Measurements from ENCODE around the gene HOXA13.

The HOXA13 gene

GRCh38 chr7:27181795-27182275 lies 18.1 kb downstream of the HOXA13 start:
- no peak for DNase-seq (ENCODE audit: low read depth)

GRCh38 chr7:27180431-27181420 lies 19.2 kb downstream of the HOXA13 start:
- DNase-seq (ENCODE audit: low read depth), result no peak

DNA sequence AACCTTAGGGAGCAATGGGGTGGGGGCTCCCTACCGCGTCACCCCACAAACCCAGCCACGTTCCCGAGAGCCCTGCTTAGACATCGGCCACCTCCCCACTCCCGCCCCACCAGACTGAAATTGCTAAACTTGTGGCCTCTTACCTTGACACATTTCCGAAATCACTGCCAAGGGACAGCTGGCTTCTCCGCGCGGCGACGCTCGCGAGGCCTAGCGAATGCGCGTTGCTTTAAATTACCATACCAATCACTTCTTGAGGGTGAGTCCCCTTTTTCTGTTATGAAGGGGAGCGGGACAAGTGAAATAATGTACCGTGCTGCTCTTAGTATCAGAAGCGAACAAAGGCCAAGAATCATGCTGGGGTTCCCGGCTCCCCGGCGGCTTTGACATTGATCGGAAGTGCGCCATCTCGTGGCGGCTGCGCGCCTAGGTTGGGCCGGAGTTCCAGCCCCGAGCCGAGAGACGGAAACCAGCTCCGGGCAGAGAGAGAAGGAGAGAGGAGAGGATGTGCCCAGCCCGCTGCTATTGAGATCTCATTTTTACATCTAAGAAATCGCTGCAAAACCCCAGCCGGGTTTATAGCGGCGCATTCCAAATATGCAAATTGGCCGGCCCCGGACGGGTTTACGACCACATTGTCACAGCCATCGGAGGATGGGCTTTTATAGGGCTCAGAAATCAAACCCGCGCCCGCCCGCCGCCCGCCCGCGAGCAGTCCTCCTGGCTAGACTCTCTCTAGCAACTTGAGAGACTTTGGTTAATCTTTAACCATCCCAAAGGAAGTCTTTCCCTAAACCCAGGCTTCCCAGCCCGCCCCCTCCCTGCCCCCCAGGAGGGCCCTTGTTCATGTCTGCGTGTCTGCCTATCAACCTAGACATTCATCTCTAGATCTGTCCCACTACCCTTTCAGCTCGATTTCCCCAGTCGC lies 20.1 kb downstream of the HOXA13 start:
- no peak for DNase-seq (ENCODE audit: low read depth)

DNA sequence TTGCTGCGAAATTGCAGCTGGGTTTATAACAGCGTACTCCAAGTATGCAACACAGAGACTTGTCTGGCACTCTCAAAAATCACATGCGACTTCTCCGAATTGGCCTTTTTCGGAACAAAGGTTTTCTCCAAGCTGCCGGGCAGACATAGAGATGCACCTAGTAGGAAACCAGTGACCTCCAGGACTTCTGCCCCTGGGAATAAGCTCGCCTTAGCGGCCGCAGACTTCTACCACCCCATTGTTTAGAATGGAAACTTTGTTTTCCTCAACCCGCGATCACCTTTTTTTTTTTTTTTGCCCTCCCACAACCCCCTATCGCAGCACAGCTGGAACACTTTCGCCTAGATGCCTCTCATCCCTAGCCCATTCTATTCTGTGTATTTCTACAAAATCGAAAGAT lies 20.9 kb downstream of the HOXA13 start:
- no peak for DNase-seq (ENCODE audit: low read depth)

GRCh38 chr7:27178366-27178765 lies 21.5 kb downstream of the HOXA13 start:
- DNase-seq (ENCODE audit: low read depth), result no peak

GRCh38 chr7:27177795-27178320 lies 22.0 kb downstream of the HOXA13 start:
- no peak for DNase-seq (ENCODE audit: low read depth)

GRCh38 chr7:27176962-27177794 lies 22.7 kb downstream of the HOXA13 start:
- DNase-seq (ENCODE audit: low read depth), result no peak

GRCh38 chr7:27176524-27176845 lies 23.4 kb downstream of the HOXA13 start:
- DNase-seq (ENCODE audit: low read depth), result no peak

- DNase-seq (ENCODE audit: low read depth), result no peak
These were observed 24.0 kb downstream of the HOXA13 start for GRCh38 chr7:27175626-27176523.

- no peak for DNase-seq (ENCODE audit: low read depth)
These were observed 24.8 kb downstream of the HOXA13 start for GRCh38 chr7:27174874-27175625.

DNA sequence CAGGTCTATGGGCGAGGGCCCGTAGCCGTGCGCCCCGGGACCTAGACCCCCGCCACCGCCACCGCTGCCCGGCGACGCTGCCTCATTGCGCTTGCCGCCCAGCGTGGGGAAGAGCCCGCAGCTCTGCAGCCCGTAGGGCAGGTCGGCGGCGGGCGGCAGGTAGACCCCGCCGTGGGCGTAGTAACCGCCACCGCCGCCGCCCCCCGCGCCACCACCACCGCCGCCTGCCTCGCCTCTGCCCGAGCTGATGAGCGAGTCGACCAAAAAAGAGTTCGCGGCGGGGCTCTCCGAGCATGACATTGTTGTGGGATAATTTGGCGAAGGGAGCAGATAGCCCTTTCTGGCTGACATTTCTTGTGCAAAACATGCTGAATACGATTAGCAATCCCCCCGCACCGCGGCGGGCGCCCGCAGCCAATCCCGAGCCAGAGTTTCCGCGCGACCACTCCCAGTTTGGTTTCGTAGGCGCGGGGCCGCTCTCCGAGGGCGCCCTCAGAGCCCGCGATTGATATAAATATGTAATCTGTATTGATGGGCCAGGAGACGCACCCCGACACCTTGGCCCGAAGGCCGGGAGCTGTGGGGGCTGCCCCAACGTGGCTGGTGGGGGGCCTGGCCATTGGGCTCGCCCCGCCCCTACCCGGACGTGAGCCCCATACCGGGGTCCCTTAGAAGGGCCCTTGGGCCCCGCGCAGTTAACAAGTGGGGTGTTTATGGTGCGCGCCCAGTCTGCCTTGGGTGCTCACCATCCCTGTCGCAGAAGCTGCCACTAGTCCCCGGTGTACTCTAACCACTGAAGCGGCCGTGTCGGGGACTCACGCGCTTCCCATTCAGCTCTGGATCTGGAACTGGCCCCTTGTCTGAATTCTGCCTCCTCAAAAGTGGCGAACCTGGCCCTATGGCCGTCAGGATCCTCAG lies 25.7 kb downstream of the HOXA13 start, which contains the start of gene HOXA10:
TSS of gene HOXA10 (minus strand) at position 365 of the 918 bp plus-strand sequence. CDS start at position 351, 14 bp downstream.
- DNase-seq (ENCODE audit: low read depth), result no peak

- DNase-seq (ENCODE audit: low read depth), result no peak
These were observed 26.4 kb downstream of the HOXA13 start for GRCh38 chr7:27173511-27173955.

- DNase-seq (ENCODE audit: low read depth), result peak; percentile 49
These were observed 26.9 kb downstream of the HOXA13 start for GRCh38 chr7:27172823-27173510.

DNA sequence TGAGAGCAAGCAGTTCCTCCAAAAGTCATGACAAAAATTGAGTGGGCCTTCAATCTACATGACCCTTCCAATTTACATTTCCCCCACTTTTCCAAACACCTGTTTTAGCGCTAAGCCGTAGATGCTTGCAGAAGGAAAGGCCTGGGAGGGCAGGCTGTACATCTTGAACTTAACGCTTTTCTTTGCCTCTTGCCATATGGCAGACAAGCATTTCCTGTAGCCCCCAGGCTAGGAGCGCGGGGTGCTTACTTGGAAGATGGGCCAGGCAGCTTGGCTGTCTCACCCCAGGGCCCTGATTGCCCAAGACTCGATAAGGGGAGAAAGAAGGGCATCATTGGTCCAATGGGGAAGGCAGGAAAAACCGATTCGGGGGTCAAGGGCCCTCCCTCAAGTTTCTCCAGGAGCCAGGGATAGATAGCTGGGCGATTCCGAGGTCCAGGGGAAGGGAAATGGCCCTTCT lies 27.5 kb downstream of the HOXA13 start:
- DNase-seq (ENCODE audit: low read depth), result no peak

DNA sequence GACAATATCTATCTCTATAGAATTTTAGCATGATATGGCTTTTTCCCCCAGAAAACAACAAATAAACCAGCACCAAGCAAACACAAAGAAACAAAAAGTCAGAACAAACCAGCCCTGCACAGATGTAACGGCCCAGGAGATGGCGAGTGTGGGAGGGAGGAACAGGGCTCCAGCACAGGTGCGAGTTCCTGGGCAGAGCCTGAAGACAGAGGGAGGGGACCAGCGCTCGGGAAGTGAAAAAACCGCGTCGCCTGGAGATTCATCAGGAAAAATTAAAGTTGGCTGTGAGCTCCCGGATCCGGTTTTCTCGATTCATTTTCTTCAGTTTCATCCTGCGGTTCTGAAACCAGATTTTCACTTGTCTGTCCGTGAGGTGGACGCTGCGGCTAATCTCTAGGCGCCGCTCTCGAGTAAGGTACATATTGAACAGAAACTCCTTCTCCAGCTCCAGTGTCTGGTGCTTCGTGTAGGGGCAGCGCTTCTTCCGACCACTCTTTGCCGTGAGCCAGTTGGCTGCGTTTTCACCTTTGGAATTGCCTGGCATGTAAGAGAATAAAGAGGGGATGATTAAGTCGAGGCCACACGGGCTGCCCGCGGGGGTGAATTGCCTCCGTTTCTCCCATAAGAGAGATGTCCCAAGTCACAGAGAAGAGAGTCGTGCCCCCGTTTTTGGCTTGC lies 28.1 kb downstream of the HOXA13 start:
- peak; percentile 43 for DNase-seq (ENCODE audit: low read depth)

DNA sequence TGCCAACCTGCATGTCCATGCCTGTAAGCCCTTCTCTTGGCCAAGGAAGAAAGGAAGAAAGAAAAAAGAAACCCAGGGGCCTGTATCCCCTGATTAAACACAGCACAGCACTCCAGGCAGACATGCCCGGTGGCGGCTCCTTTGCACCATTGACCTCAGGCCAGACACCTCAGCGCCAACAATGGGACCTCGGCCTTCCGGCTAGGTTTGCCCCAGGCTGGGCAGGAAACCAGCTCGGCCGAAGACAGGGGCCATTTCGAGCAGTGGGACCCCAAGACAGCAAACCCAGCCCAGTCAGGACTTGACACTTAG lies 28.6 kb downstream of the HOXA13 start:
- no peak for DNase-seq (ENCODE audit: low read depth)

All from HS-5 (cell line).